Measurements from ENCODE around the gene RDX. TPM values are rescaled to one million over a fixed set of nuclear protein-coding genes. Genes with fewer than 3 reads are reported as not detected.

Gene RDX
- total RNA-seq, 1 experiment from 2014 or later = 86.6 TPM

DNA sequence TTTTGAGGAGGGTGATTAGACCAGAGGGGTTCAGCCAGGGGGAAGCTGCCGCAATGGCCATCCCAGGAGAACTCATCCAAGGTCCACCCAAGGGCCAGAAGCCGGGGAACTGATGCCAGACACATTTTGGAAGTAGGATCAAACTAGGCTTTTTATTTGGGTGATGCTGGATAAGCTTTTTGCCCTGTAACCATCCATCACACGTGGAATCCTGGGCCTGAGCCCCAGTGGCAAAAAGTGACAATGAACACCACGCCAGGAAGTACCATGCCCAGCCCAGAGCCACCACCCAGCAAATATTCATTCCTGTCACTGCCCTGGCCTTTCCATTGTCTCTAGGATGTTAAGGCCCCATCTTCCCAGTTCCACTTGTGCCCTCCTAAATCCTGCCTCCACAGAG lies 117.3 kb downstream of the RDX start:
- TF ChIP-seq, protein P1, sequence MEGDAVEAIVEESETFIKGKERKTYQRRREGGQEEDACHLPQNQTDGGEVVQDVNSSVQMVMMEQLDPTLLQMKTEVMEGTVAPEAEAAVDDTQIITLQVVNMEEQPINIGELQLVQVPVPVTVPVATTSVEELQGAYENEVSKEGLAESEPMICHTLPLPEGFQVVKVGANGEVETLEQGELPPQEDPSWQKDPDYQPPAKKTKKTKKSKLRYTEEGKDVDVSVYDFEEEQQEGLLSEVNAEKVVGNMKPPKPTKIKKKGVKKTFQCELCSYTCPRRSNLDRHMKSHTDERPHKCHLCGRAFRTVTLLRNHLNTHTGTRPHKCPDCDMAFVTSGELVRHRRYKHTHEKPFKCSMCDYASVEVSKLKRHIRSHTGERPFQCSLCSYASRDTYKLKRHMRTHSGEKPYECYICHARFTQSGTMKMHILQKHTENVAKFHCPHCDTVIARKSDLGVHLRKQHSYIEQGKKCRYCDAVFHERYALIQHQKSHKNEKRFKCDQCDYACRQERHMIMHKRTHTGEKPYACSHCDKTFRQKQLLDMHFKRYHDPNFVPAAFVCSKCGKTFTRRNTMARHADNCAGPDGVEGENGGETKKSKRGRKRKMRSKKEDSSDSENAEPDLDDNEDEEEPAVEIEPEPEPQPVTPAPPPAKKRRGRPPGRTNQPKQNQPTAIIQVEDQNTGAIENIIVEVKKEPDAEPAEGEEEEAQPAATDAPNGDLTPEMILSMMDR (conservative IDR thresholded peaks at IDR 0.05) = no peak
- Histone ChIP-seq H3K4ac (ENCODE audit: low read depth, low read length) (no peak overlapping the region), H2BK20ac (ENCODE audit: low read depth, low read length, poor library complexity, severe bottlenecking) (no peak overlapping the region), H2BK15ac (ENCODE audit: low read depth, low read length) (no peak overlapping the region), H3K79me2 (ENCODE audit: insufficient read depth, low read length) (no peaks in the 10 kb centered on the region), H3K23me2 (ENCODE audit: insufficient read length, low read depth, low read length, poor library complexity, severe bottlenecking) (no peaks in the 10 kb centered on the region), H2BK5ac (ENCODE audit: insufficient read length, low read length) (no peak overlapping the region), H2AFZ (ENCODE audit: low read length) (no peak overlapping the region), H3K27ac (ENCODE audit: insufficient read length, low read depth, low read length) (no peak overlapping the region), H3K9ac (ENCODE audit: extremely low read depth, insufficient read length, low read length) (no peak overlapping the region), H3T11ph (ENCODE audit: low read length) (no peak overlapping the region), H3K18ac (ENCODE audit: insufficient read length, low read depth, low read length) (no peak overlapping the region), H3K14ac (ENCODE audit: insufficient read depth, low read length) (no peak overlapping the region), H2AK5ac (ENCODE audit: insufficient read length, low read length) (no peak overlapping the region), H3K4me1 (ENCODE audit: insufficient read depth, low read length) (peaks cover 13% of the 10 kb centered on the region; the same call in 1 of the 2 replicates), H2BK12ac (ENCODE audit: insufficient read length, low read depth, low read length) (no peak overlapping the region), H4K20me1 (ENCODE audit: control insufficient read depth, insufficient read depth, insufficient read length) (no peaks in the 10 kb centered on the region), H4K91ac (ENCODE audit: insufficient read length, low read depth, low read length) (no peak overlapping the region), H3K9me3 (ENCODE audit: control insufficient read depth, low read depth, low read length) (no peaks in the 10 kb centered on the region), H3K79me1 (ENCODE audit: insufficient read depth, low read depth, low read length, poor library complexity, severe bottlenecking) (no peaks in the 10 kb centered on the region), H3K27me3 (ENCODE audit: insufficient read depth, low read length) (no peaks in the 10 kb centered on the region), H3K4me2 (ENCODE audit: insufficient read depth, insufficient read length, low read length) (no peak overlapping the region), H3K56ac (ENCODE audit: insufficient read length, low read depth, low read length) (no peak overlapping the region), H2BK120ac (ENCODE audit: low read depth, low read length, poor library complexity, severe bottlenecking) (no peak overlapping the region), H3K23ac (ENCODE audit: insufficient read length, low read depth, low read length) (no peak overlapping the region), H4K5ac (ENCODE audit: insufficient read length, low read depth, low read length) (no peak overlapping the region), H4K8ac (replicated peaks; ENCODE audit: insufficient read length, low read depth, low read length) (no peak overlapping the region)
- WGBS (ENCODE audit: extremely low coverage, insufficient read length, low lambda C conversion rate) = no CpG with 5 or more reads among the region's 4 CpGs
- DNase-seq = no peak
- H3K27ac Mint-ChIP-seq = peak overlapping the region in 1 of 3 experiments; percentile 71; a peak in 1 of 7 replicates
- peaks cover 3% of the 10 kb centered on the region for H3K27me3 Mint-ChIP-seq (ENCODE audit: low read depth)
- H3K4me1 Mint-ChIP-seq = peaks cover 33 to 45% of the 10 kb centered on the region in 2 experiments
- H3K9me3 Mint-ChIP-seq = no peaks in the 10 kb centered on the region
- no peaks in the 10 kb centered on the region; a peak in 1 of 7 replicates for H3K36me3 Mint-ChIP-seq (ENCODE audit: insufficient read depth in 1 of 3, low read depth in 3 of 3)
- H3K4me3 Mint-ChIP-seq = no peak overlapping the region; a peak in 1 of 5 replicates

Measured in H9 (cell line).